Cardiac muscle cell (in vitro differentiated cells and primary cell): Measurements from ENCODE around the gene SOX5. TPM values are rescaled to one million over a fixed set of nuclear protein-coding genes. Genes with fewer than 3 reads are reported as not detected.

Experiments
- DNase-seq, 2 donors: peaks; one replicate each; pipeline versions ENCODE4 v3.0.0 to v3.0.0-alpha.2; 2010 to 2017; ENCODE audit warnings: low read depth in 1 of 2, low spot score in 1 of 2
- H3K27ac ChIP-seq: fragments of 200-600 bp; sonication (generic); 2 replicates; pipeline ENCODE4 v1.5.1; 2016
- H3K27me3 ChIP-seq: fragments of 200-600 bp; sonication (generic); 2 replicates; pipeline ENCODE4 v1.6.0; 2016; ENCODE audit warnings: control low read depth
- H3K36me3 ChIP-seq: fragments of 200-600 bp; sonication (generic); 2 replicates; pipeline ENCODE4 v1.5.1; 2016; ENCODE audit warnings: control low read depth
- H3K4me1 ChIP-seq: fragments of 200-600 bp; sonication (generic); 2 replicates; pipeline ENCODE4 v1.8.1; 2017; ENCODE audit warnings: low read depth, mild to moderate bottlenecking, mixed run types
- H3K4me3 ChIP-seq: fragments of 200-600 bp; sonication (generic); 2 replicates; pipeline ENCODE4 v1.5.1; 2016; ENCODE audit warnings: mild to moderate bottlenecking
- H3K9me3 ChIP-seq: fragments of 200-600 bp; sonication (generic); 2 replicates; pipeline ENCODE4 v1.5.1; 2017; ENCODE audit warnings: low read depth, mild to moderate bottlenecking, control low read depth
- CTCF ChIP-seq: IDR thresholded peaks from 2 replicates; pipeline ENCODE4 v1.5.1; 2012; ENCODE audit warnings: low read depth, mild to moderate bottlenecking, low read length
- polyA plus RNA-seq: library from polyadenylated mRNA; unstranded; fragments of >200 nt; fragmentation: Nextera tagmentation; extraction: Ambion mirVana; gene quantifications from 2 replicates; pipeline ENCODE4 v1.2.1, GENCODE V29; 2016
- total RNA-seq: library from RNA; depleted of rRNA; stranded (reverse); fragments of >200 nt; gene quantifications from 2 replicates; pipeline ENCODE4 v1.2.3, GENCODE V29; 2016

The SOX5 gene
- total and polyA plus RNA-seq, 2 experiments from 2014 or later: 6.8 to 11.9 TPM

- DNase-seq: no peak
- H3K4me1 ChIP-seq: no peaks in the 10 kb centered on the region
- no peak overlapping the region for H3K4me3 ChIP-seq
- H3K9me3 ChIP-seq: no peaks in the 10 kb centered on the region
- TF ChIP-seq CTCF: no peak
- H3K27me3 ChIP-seq: no peaks in the 10 kb centered on the region
- H3K36me3 ChIP-seq: no peaks in the 10 kb centered on the region
- H3K27ac ChIP-seq: no peak overlapping the region
Observed at GRCh38 chr12:23674064-23674463, 275.4 kb downstream of the SOX5 start.

GRCh38 chr12:23671881-23672280, 277.6 kb downstream of the SOX5 start:
- H3K4me3 ChIP-seq: no peak overlapping the region
- DNase-seq: no peak
- H3K9me3 ChIP-seq: no peaks in the 10 kb centered on the region
- H3K27me3 ChIP-seq: no peaks in the 10 kb centered on the region
- H3K27ac ChIP-seq: no peak overlapping the region
- H3K4me1 ChIP-seq: no peaks in the 10 kb centered on the region
- TF ChIP-seq CTCF: no peak
- no peaks in the 10 kb centered on the region for H3K36me3 ChIP-seq

GRCh38 chr12:23670684-23671083, 278.8 kb downstream of the SOX5 start:
- no peak for DNase-seq
- no peaks in the 10 kb centered on the region for H3K9me3 ChIP-seq
- H3K4me3 ChIP-seq: no peak overlapping the region
- H3K4me1 ChIP-seq: no peaks in the 10 kb centered on the region
- H3K27me3 ChIP-seq: no peaks in the 10 kb centered on the region
- H3K36me3 ChIP-seq: no peaks in the 10 kb centered on the region
- H3K27ac ChIP-seq: no peak overlapping the region
- no peak for TF ChIP-seq CTCF

- no peaks in the 10 kb centered on the region for H3K36me3 ChIP-seq
- no peaks in the 10 kb centered on the region for H3K27me3 ChIP-seq
- H3K4me1 ChIP-seq: no peaks in the 10 kb centered on the region
- no peak overlapping the region for H3K4me3 ChIP-seq
- DNase-seq: no peak
- H3K9me3 ChIP-seq: no peaks in the 10 kb centered on the region
- no peak overlapping the region for H3K27ac ChIP-seq
- no peak for TF ChIP-seq CTCF
Observed at GRCh38 chr12:23669691-23670090, 279.8 kb downstream of the SOX5 start.

GRCh38 chr12:23666866-23667265, 282.6 kb downstream of the SOX5 start:
- Histone ChIP-seq H3K9me3 (no peaks in the 10 kb centered on the region), H3K4me3 (no peak overlapping the region), H3K36me3 (no peaks in the 10 kb centered on the region), H3K27ac (no peak overlapping the region), H3K4me1 (no peaks in the 10 kb centered on the region), H3K27me3 (no peaks in the 10 kb centered on the region)
- DNase-seq: no peak
- no peak for TF ChIP-seq CTCF

GRCh38 chr12:23662966-23663365, 286.5 kb downstream of the SOX5 start:
- no peak for TF ChIP-seq CTCF
- Histone ChIP-seq H3K36me3 (no peaks in the 10 kb centered on the region), H3K9me3 (no peaks in the 10 kb centered on the region), H3K27me3 (no peaks in the 10 kb centered on the region), H3K4me1 (no peaks in the 10 kb centered on the region), H3K4me3 (no peak overlapping the region), H3K27ac (no peak overlapping the region)
- no peak for DNase-seq
